HepG2 (cell line): ENCODE data around the gene HDAC10. TPM values are rescaled to one million over a fixed set of nuclear protein-coding genes. Genes with fewer than 3 reads are reported as not detected.
A peak's percentile ranks its signal among the peaks of the same experiment; 100 is the strongest.

Source experiments
- ATAC-seq: fragments of 200-7000 bp; cut with Tn5 transposase; 3 replicates; pipeline ENCODE4 v1.9.1; 2020; ENCODE audit warnings: mild to moderate bottlenecking, moderate library complexity
- BruUV-seq: library from RNA; stranded (reverse); fragments of 400-500 nt; replicated peaks from 2 replicates; lab custom pipeline; 2021; lab: Mats Ljungman, UMichigan
- CTCF ChIA-PET: fragments of 300-600 bp; formaldehyde crosslinking; extraction: SDS; loops from one replicate; lab custom pipeline; 2021; ENCODE audit warnings: low total read pairs, inconsistent platforms, low intra/inter-chr PET ratio; lab: Yijun Ruan, JAX
- POLR2A ChIA-PET: fragments of 350-600 bp; sonication (Branson Sonifier 250); formaldehyde crosslinking; loops from one replicate; lab custom pipeline; 2020; ENCODE audit warnings: antibody characterized with exemption, inconsistent platforms; lab: Yijun Ruan, JAX
- DNase-seq: peaks from one replicate; pipeline ENCODE4 v3.0.0-alpha.2; 2015; ENCODE audit warnings: low spot score
- FAIRE-seq: peaks from 3 replicates; lab custom pipeline; 2011; peaks lifted over from hg19 to GRCh38; lab: Jason Lieb, UNC
- H2AFZ ChIP-seq: one replicate; pipeline ENCODE4 v1.6.1; 2011; ENCODE audit warnings: low read length, inconsistent platforms
- H3K27ac ChIP-seq: fragments of 300-600 bp; 3 replicates; pipeline ENCODE4 v1.8.0; 2011; ENCODE audit warnings: mixed run types, mild to moderate bottlenecking, mixed read lengths, low read length, inconsistent platforms; ENCODE audit not compliant: insufficient read depth; ENCODE audit errors: extremely low read length
- H3K27me3 ChIP-seq, 2 experiments: fragments of 200-600 bp in 1 of 2; 2 replicates in 1 of 2; 3 replicates in 1 of 2; pipeline versions ENCODE4 v1.6.0 to v1.8.0; 2011; ENCODE audit warnings: low read length in 2 of 2, mild to moderate bottlenecking in 2 of 2, moderate library complexity in 2 of 2, inconsistent platforms in 1 of 2; ENCODE audit not compliant: insufficient read depth in 2 of 2, control insufficient read depth in 1 of 2
- H3K36me3 ChIP-seq, 2 experiments: fragments of 200-600 bp in 1 of 2; replicated peaks in 1 of 2; 2 replicates in 1 of 2; 3 replicates in 1 of 2; pipeline versions ENCODE4 v1.5.1 to v1.8.0; 2011; ENCODE audit warnings: low read length in 2 of 2, inconsistent platforms in 1 of 2; ENCODE audit not compliant: insufficient read depth in 2 of 2, control insufficient read depth in 1 of 2
- H3K4me1 ChIP-seq: 2 replicates; pipeline ENCODE4 v1.5.1; 2012; ENCODE audit warnings: low read length, inconsistent platforms; ENCODE audit not compliant: insufficient read depth
- H3K4me2 ChIP-seq: 2 replicates; pipeline ENCODE4 v1.6.0; 2011; ENCODE audit warnings: low read depth, low read length, inconsistent platforms
- H3K4me3 ChIP-seq, 3 experiments: fragments of 200-600 bp in 1 of 3; sonication (generic), shearing (Covaris generic) in 1 of 3; replicated peaks in 1 of 3; 2 replicates each; pipeline ENCODE4 v1.5.1; 2011 to 2016; ENCODE audit warnings: low read length in 3 of 3, inconsistent platforms in 2 of 3, low read depth in 2 of 3, mild to moderate bottlenecking in 2 of 3, control low read depth in 1 of 3, mixed read lengths in 1 of 3; ENCODE audit not compliant: insufficient read depth in 1 of 3
- H3K79me2 ChIP-seq: one replicate; pipeline ENCODE4 v1.6.1; 2011; ENCODE audit warnings: low read length, inconsistent platforms; ENCODE audit not compliant: insufficient read depth
- H3K9ac ChIP-seq: 2 replicates; pipeline ENCODE4 v1.6.0; 2011; ENCODE audit warnings: mild to moderate bottlenecking, low read depth, low read length, inconsistent platforms; ENCODE audit not compliant: insufficient read depth
- H3K9me3 ChIP-seq: 2 replicates; pipeline ENCODE4 v1.5.1; 2012; ENCODE audit warnings: mild to moderate bottlenecking, low read length
- H4K20me1 ChIP-seq: 2 replicates; pipeline ENCODE4 v1.6.0; 2011; ENCODE audit warnings: inconsistent platforms, mild to moderate bottlenecking, low read length, moderate library complexity; ENCODE audit not compliant: insufficient read depth
- WGBS: methylation state at CpG from one replicate; pipeline ENCODE4 v1.1.6; 2017; ENCODE audit warnings: low lambda C conversion rate; 5-methylcytosine and 5-hydroxymethylcytosine counted together
- in situ Hi-C: cut with HindIII; loops from 2 replicates; pipeline ENCODE4 v1.10.0; 2017; ENCODE audit warnings: low pct_unique_long_range_greater_than_20kb; ENCODE audit not compliant: extremely low pct_ligation_motif_present
- intact Hi-C: fragments of 100-400 bp; cut with micrococcal nuclease; formaldehyde crosslinking; loops from one replicate; pipeline ENCODE4 v1.10.0; 2022; ENCODE audit not compliant: unreplicated experiment
- polyA plus RNA-seq, 8 experiments: library from polyadenylated mRNA; depleted of rRNA in 3 of 8; stranded (reverse) in 7 of 8; unstranded in 1 of 8; fragments of >200 nt; fragmentation: Illumina TruSeq in 4 of 8; extraction: Trizol in 4 of 8; gene quantifications; 2 replicates each; pipeline versions ENCODE4 v1.2.1 to v1.2.3, GENCODE V29; 2011 to 2016; ENCODE audit warnings: low read depth in 4 of 8, missing spikeins in 1 of 8, mixed read lengths in 1 of 8; ENCODE audit not compliant: insufficient read depth in 1 of 8
- total RNA-seq, 5 experiments: library from RNA; depleted of rRNA; stranded (reverse); fragments of >200 nt; fragmentation: Illumina TruSeq; extraction: Trizol; gene quantifications; 2 replicates each; pipeline ENCODE4 v1.2.3, GENCODE V29; 2016; ENCODE audit warnings: low read depth in 1 of 5
- TF ChIP-seq, protein P1 (sequence below): sonication (generic); formaldehyde crosslinking; IDR thresholded peaks from 2 replicates; pipeline ENCODE4 v1.5.0; 2020; ENCODE audit warnings: mild to moderate bottlenecking, missing genetic modification reagents
- TF ChIP-seq, protein P2 (sequence below), 2 experiments: IDR thresholded peaks; 2 replicates each; pipeline ENCODE4 v1.6.1; 2011 to 2012; ENCODE audit warnings: low read length in 2 of 2, borderline replicate concordance in 1 of 2, low read depth in 1 of 2, mild to moderate bottlenecking in 1 of 2, moderate library complexity in 1 of 2

Gene HDAC10
- total and polyA plus RNA-seq, 2 of the 13 experiments (the other 11 are each of a cell fraction or from before 2014, with no cell fraction given) = 13.9 to 14.9 TPM

DNA sequence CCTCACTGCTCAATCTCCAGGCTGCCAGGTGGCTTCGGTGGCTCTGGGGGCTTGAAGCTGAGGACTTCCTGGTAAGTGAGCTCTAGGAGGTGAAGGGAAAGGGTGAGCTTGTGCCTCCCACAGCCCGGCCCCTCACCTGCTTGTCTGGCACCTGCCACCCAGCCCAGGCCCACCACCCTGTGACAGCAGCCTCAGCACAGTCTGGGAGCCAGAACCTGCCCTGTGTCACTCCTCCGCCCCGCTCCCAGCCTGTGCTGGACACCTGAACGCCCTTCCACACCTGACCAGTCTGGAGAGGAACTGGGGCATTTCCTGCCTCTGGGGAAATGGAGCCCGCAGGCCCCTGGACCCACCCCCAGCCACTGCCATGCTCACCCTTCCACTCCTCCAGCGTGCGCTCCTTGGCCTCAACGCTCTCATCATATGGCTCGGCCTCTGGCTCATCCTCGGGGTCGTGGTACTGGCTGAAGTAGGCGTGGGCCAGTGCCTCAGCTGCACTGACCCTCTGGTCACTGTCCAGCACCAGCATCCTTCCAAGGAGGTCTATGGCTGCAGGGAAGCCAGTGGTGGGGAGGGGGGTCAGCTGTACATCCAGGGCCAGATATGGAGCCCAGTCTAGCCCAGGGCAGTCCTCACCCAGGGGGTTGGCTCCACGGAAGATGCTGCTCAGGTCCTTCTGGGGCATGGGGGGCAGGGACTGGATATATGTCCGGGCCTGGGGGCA, 14.0 kb upstream of the HDAC10 start:
- Histone ChIP-seq H3K36me3 (no peaks in the 10 kb centered on the region), H3K27ac (no peak overlapping the region), H2AFZ (no peak overlapping the region), H3K9me3 (no peaks in the 10 kb centered on the region), H3K9ac (no peak overlapping the region), H3K4me1 (peaks cover 45% of the 10 kb centered on the region), H3K4me3 (no peak overlapping the region), H4K20me1 (peaks cover 4% of the 10 kb centered on the region; the same call in 1 of the 2 replicates), H3K4me2 (no peak overlapping the region), H3K79me2 (no peaks in the 10 kb centered on the region), H3K27me3 (peaks cover 19 to 57% of the 10 kb centered on the region in 2 experiments)
- BruUV-seq = no TSS peak
- WGBS = 20% methylated on average over 4 of the region's 15 CpGs
- TF ChIP-seq, protein P1, sequence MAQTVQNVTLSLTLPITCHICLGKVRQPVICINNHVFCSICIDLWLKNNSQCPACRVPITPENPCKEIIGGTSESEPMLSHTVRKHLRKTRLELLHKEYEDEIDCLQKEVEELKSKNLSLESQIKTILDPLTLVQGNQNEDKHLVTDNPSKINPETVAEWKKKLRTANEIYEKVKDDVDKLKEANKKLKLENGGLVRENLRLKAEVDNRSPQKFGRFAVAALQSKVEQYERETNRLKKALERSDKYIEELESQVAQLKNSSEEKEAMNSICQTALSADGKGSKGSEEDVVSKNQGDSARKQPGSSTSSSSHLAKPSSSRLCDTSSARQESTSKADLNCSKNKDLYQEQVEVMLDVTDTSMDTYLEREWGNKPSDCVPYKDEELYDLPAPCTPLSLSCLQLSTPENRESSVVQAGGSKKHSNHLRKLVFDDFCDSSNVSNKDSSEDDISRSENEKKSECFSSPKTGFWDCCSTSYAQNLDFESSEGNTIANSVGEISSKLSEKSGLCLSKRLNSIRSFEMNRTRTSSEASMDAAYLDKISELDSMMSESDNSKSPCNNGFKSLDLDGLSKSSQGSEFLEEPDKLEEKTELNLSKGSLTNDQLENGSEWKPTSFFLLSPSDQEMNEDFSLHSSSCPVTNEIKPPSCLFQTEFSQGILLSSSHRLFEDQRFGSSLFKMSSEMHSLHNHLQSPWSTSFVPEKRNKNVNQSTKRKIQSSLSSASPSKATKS = no peak
- TF ChIP-seq, protein P2, sequence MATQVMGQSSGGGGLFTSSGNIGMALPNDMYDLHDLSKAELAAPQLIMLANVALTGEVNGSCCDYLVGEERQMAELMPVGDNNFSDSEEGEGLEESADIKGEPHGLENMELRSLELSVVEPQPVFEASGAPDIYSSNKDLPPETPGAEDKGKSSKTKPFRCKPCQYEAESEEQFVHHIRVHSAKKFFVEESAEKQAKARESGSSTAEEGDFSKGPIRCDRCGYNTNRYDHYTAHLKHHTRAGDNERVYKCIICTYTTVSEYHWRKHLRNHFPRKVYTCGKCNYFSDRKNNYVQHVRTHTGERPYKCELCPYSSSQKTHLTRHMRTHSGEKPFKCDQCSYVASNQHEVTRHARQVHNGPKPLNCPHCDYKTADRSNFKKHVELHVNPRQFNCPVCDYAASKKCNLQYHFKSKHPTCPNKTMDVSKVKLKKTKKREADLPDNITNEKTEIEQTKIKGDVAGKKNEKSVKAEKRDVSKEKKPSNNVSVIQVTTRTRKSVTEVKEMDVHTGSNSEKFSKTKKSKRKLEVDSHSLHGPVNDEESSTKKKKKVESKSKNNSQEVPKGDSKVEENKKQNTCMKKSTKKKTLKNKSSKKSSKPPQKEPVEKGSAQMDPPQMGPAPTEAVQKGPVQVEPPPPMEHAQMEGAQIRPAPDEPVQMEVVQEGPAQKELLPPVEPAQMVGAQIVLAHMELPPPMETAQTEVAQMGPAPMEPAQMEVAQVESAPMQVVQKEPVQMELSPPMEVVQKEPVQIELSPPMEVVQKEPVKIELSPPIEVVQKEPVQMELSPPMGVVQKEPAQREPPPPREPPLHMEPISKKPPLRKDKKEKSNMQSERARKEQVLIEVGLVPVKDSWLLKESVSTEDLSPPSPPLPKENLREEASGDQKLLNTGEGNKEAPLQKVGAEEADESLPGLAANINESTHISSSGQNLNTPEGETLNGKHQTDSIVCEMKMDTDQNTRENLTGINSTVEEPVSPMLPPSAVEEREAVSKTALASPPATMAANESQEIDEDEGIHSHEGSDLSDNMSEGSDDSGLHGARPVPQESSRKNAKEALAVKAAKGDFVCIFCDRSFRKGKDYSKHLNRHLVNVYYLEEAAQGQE (IDR thresholded peaks at IDR 0.05; ENCODE audit: borderline replicate concordance in 1 of 2, low read depth in 1 of 2, low read length in 2 of 2) = peak; percentile 24 to 43; a peak in 3 of 4 replicates
- no peak for FAIRE-seq
- in situ Hi-C loops (no loop called here), intact Hi-C loops (no loop called here)
- CTCF ChIA-PET = no interaction called here
- no peak for DNase-seq
- no peak for ATAC-seq
- POLR2A ChIA-PET = no interaction called here
